ENCODE measurements around the gene GOLGA8S.

- no peak for TF ChIP-seq CTBP1 (IDR thresholded peaks at IDR 0.05; ENCODE audit: borderline replicate concordance)
- TF ChIP-seq HDGF (IDR thresholded peaks at IDR 0.05; ENCODE audit: borderline replicate concordance), result no peak
- no peak for TF ChIP-seq SP1 (IDR thresholded peaks at IDR 0.05)
- no peak for TF ChIP-seq SUZ12 (IDR thresholded peaks at IDR 0.05)
- no peak for TF ChIP-seq ZNF384 (IDR thresholded peaks at IDR 0.05)
- no peak for TF ChIP-seq LEF1 (IDR thresholded peaks at IDR 0.05; ENCODE audit: borderline replicate concordance)
These were observed 43.2 kb downstream of the GOLGA8S start for GRCh38 chr15:23397779-23398178.
